ENCODE measurements around the gene CDHR2.

The CDHR2 gene

DNA sequence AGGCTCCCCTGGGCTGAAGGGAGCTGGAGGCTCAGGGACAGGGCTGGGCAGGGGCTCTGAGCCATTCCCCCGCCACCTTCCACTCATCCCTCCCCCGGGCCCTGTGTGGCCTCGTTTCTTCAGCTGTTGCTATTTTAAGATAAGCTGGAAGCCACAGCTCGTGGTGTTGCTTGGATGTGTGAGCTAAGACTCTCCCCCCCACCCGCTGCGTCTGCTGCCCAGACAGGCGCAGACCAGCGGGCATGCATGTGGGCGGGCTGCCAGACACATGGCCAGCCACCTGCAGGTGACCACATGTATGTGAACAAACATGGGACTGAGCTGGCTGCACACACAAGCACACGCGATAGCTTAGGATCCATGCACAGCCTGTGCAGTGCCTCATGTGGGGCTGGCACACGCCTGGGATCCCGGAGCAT lies 72.5 kb downstream of the CDHR2 start:
- no peak for DNase-seq (ENCODE audit: low spot score)

DNA sequence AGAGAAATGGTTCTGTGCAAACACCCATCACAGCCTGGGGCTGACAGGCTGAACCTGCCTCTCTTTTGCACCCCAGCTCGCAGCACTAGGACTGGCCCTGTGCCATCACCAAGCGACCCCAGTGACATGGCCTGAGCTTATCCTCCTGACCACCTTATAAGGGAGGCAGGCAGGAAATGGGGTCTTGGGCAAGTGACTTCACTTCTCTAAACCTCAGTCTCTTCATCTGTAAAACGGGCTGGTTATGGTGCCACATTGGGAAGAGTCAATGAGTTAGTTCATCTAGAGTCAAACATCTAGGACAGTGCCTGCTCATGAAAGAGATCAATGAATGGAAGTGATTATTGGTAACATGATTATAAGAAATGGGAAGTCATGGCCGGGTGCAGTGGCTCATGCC lies 75.0 kb downstream of the CDHR2 start:
- no peak for DNase-seq (ENCODE audit: low spot score)

DNA sequence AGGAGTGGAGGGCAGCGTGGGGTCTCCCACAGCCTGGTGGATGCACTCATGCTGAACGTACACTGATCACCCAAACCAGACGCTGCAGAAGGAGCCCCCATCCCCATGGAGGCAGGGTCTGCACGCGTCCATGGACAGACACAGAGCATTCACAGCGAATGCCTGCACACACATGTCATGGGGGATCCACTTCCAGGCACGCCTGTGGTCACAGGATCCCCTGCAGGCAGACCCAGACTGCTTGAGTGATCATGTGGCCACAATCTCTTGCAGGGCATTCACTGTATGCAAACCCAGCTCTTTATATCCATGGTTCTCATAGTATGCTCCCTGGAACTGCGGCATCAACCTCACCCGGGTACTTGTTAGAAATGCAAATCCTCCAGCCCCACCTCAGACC lies 75.8 kb downstream of the CDHR2 start:
- no peak for DNase-seq (ENCODE audit: low spot score)

DNA sequence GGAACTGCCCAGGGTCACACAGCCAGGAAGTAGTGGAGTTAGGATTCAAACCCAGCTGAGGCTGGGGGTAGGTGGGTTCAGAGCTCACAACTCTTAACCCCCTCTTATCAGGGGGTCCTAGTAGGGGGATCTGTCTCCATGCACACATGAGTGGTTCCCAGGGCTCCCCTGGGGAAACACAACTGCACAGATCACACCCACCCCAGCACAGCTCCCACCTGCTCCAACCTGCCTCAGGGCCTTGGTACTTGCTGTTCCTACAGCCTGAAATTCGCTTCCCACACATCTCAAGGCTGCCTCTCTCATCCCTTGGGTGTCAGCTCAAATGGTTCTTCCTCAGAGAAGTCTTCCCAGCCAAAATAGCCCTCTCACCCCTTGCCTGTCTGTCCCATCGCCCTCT lies 76.4 kb downstream of the CDHR2 start:
- no peak for DNase-seq (ENCODE audit: low spot score)

DNA sequence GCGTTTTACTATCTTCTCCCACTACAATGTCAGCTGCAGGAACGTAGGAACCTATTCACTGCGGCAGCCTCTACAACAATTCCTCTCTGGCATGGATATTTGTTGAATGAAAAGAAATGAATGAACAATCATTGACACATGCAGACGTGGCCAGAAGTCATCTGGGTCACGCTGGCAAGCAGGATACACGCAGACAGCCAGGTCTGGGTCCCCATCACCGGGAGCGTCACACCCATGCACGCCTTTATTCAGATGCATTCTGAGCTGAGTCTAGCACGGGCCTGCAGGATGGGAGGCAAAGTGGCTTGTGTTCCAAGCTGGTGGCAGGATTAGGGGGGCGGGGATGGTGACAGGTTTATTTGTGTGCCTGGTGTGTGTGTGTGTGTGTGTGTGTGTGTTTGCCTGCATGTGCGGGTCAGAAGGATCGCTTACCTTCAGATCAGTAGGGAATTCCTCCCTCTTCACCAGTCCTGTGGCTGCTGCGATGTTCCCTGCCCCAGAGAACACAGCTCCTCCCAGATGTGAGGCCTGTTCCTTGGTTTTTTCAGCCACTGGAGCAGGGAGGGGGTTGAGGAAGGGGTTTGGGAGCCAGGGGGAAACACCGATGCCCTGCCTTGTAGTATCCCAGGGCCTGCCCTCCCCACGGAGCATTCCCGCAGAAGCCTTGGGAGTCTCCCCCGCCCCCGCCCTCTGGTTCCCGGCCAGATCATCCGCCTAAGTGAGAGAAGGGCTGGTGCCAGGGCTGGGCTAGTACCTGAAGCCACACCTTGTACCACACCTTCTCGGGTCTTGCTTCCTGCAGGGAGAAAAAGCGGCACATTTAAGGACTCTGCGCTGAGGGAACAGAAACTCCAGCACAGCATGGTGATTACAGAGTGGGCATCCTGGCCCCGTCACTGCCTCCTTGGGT lies 77.1 kb downstream of the CDHR2 start:
- DNase-seq (ENCODE audit: low spot score) = no peak

DNA sequence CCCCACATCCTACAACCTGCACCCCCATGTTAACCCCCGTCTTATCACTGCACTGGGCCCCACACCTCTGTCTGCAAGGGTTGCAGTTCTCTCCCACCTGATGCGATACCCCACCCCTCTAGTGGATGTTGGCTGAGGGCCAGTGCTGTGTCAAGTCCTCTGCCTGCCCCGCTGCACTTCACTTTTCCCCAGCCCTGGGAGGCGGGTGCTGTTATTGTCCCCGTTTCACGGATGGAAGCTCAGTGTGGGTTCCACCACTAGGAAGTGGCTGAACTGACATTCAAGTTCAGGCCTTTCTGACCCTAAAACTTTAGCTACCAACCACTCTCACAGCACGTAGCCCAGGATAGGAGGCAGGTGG lies 77.7 kb downstream of the CDHR2 start:
- DNase-seq (ENCODE audit: low spot score) = no peak

DNA sequence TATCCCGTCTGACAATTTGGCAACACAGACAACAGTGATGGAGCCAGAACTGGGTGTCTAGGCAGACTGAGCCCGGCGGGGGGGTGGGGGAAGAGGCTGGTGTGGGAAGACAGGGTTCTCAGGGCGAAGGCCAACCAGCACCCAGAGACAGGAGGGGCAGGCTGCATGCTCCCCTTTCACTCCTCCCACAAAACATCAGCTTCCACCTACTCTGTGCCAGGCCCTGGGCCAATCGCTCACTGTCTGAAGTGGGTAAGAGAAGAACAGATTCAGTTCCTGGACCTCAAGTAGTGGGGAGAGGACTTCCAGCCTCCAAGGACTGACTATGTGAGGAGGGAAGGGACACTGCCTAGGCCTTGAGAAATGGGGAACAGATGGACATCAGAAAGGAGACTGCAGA lies 78.4 kb downstream of the CDHR2 start:
- no peak for DNase-seq (ENCODE audit: low spot score)

DNA sequence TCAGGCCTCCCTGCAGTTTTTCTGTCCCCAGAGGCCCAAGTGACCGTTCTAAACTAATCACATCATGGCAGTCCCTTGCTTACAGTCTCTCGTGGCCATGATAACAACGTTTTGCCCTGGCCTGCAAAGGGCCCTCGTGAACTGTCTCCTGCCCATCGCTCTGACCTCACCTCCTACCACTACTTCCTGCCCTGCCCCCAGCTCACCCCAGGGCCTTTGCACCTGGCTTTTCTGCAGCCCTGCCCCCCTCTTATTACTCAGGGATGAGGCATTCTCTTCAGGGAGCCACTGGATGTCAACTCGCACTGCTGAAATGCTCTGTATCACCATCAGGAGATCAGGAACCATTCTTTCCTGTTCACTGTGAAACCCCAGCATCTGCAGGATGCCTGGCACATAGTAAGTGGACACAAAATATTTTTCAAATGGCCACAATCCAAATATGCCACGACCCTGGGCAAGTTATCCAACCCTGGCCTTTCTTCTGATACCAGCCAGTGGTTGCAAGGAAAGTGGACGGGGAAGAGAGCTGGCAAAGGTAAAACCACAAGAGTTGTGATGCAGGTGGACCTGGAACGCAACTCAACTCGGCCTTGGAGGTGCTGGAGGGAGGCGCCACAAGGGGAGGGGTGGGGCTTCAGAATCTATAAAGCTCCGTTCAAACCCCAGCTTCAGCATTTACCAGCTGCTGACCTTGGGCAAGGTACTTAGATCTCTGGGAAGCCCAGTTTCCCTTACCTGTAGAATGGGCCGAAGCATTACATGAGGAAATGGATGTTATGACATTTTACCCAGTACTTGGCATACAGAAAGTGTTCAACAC lies 79.5 kb downstream of the CDHR2 start:
- DNase-seq (ENCODE audit: low spot score) = no peak

DNA sequence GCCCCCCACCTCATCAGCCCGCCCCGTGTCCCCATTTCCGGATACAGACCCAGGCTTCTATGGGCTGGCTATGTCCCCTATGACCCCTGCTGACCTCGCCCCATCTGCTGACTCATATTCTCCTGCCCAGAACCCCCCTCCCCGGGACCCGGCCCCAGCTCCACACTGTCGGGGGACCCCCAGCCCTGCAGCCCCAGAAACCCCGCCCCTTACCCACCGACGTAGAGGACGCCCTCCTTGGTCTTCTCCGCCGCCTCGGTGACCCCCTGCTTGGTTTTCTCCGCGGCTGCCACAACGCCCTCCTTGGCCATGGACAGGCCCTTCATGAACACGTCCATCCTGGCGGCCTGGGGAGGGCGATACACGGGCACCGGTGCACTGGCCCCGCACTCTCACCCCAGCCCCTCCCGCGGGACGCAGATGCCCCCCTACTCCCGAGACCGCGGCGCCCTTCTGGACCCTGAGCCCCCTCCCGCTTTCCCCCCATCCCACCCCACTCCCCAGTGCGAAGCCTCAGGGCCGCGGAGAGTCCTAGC lies 80.2 kb downstream of the CDHR2 start:
- DNase-seq (ENCODE audit: low spot score) = no peak

DNA sequence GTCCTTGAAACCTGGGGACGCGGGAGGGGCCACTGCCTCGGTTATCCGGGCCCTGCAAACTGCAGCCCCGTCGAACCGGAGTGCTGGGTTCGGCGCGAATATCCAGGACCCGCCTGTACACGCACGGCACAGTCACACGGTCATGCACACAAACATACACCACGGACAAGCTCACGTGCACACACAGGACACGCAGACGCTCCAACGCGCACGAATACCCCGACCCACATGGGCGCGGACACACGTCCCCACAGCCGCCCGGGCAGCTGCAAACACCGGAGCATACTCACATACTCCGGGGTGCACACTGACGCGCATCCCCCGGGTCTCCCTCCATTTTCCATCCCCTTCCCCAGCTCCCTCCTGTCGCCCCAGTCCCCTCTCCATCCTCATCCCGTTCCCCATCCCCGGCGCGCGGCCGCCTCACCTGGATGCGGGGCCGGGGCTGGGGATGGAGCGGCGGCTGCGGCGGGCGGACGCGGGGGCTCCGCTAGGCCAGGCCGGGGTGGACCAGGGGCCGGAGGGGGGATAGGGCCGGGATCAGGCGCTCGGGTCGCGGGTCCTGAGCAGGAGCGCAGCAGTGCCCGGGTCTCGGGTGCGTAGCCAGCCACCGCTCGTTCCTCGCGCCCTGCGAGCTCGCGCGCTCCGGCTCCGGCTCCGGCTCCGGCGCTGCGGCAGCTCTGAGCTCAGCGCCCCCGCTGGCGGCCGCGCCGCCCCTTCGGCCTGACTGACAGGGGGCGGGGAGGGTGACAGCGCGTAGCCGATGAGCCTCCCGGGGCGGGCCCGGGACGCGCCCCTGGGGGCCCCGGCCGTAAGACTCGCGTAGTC lies 80.9 kb downstream of the CDHR2 start, which contains the start of the genes EIF4E1B and SNCB:
Gene EIF4E1B (plus strand): TSS at position 823 of the 828 bp plus-strand sequence. CDS start 12,113 bp downstream, outside the sequence.
Gene SNCB (minus strand): TSS at position 682 of the 828 bp plus-strand sequence. CDS start 880 bp downstream, outside the sequence.
- DNase-seq (ENCODE audit: low spot score) = no peak

DNA sequence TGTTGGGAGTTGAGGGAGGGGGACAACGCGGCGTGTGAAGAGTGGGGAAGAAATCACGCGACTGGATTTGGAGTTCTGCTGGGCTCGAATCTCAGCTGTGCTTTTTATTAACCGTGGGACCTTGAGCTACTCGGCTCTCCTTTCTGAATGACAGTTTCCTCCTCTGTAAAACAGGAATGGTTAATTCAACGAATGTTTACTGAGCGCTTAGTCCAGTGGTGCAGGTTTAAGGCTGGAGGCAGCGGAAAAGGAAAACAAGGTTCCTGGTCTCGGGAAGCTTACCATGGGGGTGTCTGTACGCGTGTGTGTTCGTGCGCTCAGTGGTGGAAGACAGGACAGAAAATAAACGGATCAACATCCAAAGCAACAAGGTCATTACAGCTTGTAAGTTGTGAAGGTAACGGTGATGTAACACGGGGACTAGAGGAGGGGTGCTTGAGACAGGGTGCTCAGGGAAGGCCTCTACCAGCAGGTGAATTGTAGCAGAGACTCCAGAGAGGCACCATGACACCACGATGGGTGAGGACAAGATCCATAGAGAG lies 81.6 kb downstream of the CDHR2 start:
- DNase-seq (ENCODE audit: low spot score) = no peak

DNA sequence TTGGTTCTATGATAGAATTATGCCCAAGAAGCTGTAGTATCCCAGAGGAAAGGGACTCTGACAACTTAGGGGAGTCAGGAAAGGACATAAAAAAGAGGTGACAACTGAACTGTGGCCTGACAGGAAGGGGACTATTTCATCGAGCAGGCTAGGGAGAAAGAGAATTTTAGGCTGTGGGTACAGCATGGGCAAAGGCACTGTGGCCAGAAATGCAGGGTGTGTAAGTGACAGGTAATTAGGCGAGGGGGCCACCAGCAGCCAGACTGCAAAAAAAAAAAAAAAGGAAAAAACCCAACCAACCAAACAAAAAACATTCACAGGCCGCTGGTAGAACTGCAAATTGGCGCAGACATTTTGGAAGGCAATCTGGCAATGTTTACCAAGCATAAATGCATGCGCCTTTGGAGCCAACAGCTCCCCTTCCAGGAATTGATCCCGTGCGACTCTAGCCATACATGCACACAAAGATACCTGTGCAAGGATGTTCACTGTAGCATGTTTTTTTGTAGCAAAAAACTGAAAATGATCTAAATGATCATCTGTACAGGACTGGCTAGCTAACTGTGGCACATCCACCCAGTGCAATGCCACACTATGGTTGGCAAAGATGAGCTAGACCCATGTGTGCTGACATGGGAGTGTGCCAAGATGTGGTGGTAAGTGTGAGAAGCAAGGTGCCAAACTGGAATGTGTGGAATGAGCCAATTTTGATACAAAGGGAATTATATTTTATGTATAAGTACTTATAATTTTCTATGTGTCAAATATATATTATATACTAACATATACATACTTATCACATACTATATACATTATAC lies 82.5 kb downstream of the CDHR2 start:
- DNase-seq (ENCODE audit: low spot score) = no peak

DNA sequence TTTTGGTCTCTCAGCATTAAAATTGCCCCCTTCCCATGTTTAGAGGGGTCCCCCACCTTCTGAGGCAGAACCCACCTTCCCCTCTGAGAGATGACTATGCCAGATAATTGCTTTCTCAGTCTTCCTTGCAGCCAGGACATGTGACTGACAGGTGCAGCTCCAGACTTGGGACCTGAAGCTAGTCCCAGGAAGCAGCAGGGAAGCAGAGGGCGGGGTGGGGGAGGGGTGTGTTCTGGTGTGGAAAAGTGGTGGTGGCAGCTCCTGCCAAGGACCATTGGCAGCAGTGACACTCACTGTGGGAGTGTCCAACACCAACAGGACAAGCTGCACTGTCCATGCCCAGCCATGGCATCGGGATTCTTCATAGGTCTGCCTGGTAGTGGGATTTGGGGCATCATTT lies 83.6 kb downstream of the CDHR2 start:
- no peak for DNase-seq (ENCODE audit: low spot score)

DNA sequence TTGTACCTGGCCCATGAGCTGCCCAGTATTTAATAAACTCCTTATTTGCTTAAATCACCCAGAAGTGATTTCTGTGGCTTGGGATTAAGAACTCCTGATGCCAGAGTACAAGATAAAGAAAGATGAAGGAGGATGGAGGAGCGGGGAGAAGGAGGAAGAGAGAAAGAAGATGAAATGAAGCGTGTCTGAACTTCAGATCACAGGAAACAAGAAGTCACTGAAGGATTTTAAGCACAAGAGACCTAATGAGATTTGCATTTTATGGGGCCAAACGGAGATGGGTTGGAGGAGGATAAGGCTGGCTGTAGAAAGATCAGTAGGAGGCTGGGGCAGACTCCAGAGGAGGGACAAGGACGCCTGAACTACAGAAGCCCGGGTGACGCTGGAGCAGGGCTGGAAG lies 84.5 kb downstream of the CDHR2 start:
- DNase-seq (ENCODE audit: low spot score) = no peak

DNA sequence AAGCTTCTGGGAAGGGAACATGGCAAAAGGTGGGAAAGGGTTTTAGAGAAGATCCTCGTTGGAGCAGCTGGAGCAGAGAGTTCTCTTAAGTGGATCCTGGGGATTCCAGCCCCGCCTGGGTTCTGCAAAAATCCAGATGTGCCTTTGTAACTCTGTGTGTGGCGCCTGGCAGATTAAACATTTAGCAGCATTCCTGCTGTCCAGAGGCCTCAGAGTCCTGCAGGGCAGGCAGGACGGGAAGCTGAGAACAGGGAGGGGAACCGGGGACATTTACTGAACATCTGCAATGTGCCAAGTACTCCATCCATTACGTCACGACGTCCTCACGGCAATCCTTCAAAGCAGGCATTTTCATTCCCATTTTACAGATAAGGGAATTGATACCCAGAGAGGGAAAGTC lies 87.3 kb downstream of the CDHR2 start:
- DNase-seq (ENCODE audit: low spot score) = no peak

DNA sequence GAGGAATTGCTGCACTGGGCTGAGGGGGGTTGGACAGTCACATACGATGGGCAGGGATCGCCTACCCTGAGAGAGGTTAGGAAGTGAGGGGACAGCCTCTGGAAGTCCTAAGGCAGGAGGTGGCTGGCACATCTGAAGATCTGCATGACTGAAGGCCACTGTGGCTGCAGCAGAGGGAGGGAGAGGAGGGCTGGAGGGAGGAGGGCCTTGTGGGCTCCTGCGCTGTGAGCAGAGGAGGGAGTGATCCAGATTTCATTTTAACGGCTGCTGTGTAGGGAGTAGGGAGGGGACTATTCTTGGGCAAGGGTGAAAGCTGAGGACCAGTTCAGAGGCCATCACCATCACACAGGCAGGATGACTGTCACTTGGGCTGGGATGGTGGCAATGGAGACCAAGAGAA lies 88.4 kb downstream of the CDHR2 start:
- no peak for DNase-seq (ENCODE audit: low spot score)

DNA sequence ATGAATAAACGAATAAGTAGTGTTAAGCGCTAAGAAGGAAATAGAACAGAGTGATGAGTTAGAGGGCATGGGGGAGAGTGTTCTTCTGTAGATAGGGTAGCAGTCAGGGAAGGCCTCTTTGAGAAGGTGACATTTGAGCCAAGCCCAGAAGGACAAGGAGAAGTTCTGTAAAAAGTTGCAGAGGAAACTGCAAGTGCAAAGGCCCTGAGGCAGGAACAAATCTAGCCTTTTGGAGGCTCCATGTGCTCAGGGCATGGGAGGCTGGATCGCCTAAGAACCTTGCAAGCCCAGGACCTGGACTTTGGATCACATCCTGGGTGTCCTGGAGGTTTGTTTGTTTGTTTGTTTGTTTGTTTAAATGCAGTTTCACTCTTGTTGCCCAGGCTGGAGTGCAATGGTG lies 89.3 kb downstream of the CDHR2 start:
- DNase-seq (ENCODE audit: low spot score) = no peak

DNA sequence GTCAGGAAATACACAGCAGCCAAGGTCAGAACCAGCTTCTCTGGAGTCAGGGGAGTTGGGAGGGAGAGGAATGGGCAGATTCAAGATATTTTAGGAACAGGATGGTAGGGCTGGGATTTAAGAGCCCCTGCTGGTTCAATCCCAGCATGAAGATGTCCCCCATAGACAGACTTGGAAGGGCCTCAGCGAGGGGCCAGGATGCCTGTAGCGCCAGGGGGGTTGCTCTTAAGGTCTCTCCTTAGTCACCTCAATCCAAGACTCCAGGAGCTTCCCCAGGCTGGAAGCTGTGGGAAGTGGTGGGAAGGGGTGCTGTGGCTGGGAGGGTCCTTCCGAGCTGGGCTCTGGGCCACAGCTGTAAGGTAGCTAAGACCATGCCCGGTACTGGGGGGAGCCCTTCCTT lies 90.1 kb downstream of the CDHR2 start:
- no peak for DNase-seq (ENCODE audit: low spot score)

DNA sequence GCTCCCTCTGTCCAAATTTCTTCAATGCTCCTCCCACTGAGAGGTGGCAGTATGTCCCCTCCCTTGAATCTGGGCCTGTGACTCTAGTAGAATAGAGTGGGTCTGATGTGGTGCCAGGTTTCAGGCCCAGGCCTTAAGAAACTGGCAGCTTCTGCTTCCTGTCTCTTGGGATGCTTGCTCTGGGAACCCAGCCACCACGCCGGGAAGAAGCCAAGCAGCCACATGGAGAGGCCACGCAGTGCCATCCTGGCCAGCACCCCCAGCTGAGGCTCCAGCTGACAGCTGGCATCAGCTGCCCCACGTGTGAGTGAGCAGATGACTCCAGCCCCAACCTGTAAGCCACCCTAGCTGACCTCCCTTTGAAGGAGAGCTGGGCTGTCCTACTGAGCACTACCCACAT lies 90.8 kb downstream of the CDHR2 start:
- DNase-seq (ENCODE audit: low spot score) = no peak

DNA sequence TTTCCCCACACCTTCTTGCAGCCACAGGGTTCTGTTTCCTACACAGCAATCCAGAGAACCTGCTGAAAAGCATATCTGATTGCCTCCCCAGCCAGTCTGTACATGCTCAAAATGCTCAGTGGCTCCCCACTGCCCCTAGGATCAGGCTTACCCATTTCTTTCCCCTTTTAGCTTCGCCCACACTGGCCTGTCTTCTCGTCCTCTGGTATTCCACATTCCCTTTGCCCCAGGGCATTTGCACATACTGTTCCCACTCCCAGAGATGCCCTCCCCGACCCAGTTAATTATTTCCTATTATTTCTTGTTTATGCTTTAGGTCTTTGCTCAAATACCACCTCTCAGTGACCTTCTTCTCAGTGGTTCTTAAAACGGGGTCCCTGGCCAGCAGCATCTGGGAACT lies 91.5 kb downstream of the CDHR2 start:
- DNase-seq (ENCODE audit: low spot score) = no peak

Measured in COLO829 (cell line).